ENCODE measurements around the gene CTNNA3.

GRCh38 chr10:66719483-66719882 is 976.5 kb downstream of the CTNNA3 start:
- TF ChIP-seq, protein P1, sequence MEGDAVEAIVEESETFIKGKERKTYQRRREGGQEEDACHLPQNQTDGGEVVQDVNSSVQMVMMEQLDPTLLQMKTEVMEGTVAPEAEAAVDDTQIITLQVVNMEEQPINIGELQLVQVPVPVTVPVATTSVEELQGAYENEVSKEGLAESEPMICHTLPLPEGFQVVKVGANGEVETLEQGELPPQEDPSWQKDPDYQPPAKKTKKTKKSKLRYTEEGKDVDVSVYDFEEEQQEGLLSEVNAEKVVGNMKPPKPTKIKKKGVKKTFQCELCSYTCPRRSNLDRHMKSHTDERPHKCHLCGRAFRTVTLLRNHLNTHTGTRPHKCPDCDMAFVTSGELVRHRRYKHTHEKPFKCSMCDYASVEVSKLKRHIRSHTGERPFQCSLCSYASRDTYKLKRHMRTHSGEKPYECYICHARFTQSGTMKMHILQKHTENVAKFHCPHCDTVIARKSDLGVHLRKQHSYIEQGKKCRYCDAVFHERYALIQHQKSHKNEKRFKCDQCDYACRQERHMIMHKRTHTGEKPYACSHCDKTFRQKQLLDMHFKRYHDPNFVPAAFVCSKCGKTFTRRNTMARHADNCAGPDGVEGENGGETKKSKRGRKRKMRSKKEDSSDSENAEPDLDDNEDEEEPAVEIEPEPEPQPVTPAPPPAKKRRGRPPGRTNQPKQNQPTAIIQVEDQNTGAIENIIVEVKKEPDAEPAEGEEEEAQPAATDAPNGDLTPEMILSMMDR (IDR thresholded peaks at IDR 0.05; ENCODE audit: low read depth, low read length, poor library complexity, severe bottlenecking), result no peak
- no peak for TF ChIP-seq EZH2phosphoT487 (IDR thresholded peaks at IDR 0.05; ENCODE audit: borderline replicate concordance, low read length)

All from DOHH2 (cell line).